Fibroblast of mammary gland (primary cell): ENCODE measurements around the gene FICD.
A peak's percentile ranks its signal among the peaks of the same experiment; 100 is the strongest.

Experiments
- DNase-seq: peaks from one replicate; pipeline ENCODE4 v3.0.0-alpha.2; 2010; ENCODE audit warnings: low read depth
- H3K4me3 ChIP-seq: 2 replicates; pipeline ENCODE4 v1.5.1; 2011; ENCODE audit warnings: low read depth, mild to moderate bottlenecking, low read length, moderate library complexity; ENCODE audit not compliant: control insufficient read depth
- TF ChIP-seq, protein P1 (sequence below): conservative IDR thresholded peaks from 2 replicates; pipeline ENCODE4 v1.5.1; 2011; ENCODE audit warnings: low read depth, low read length, inconsistent platforms; ENCODE audit not compliant: control insufficient read depth, insufficient read depth

The FICD gene

GRCh38 chr12:108538146-108538545 is 23.1 kb downstream of the FICD start:
- TF ChIP-seq, protein P1, sequence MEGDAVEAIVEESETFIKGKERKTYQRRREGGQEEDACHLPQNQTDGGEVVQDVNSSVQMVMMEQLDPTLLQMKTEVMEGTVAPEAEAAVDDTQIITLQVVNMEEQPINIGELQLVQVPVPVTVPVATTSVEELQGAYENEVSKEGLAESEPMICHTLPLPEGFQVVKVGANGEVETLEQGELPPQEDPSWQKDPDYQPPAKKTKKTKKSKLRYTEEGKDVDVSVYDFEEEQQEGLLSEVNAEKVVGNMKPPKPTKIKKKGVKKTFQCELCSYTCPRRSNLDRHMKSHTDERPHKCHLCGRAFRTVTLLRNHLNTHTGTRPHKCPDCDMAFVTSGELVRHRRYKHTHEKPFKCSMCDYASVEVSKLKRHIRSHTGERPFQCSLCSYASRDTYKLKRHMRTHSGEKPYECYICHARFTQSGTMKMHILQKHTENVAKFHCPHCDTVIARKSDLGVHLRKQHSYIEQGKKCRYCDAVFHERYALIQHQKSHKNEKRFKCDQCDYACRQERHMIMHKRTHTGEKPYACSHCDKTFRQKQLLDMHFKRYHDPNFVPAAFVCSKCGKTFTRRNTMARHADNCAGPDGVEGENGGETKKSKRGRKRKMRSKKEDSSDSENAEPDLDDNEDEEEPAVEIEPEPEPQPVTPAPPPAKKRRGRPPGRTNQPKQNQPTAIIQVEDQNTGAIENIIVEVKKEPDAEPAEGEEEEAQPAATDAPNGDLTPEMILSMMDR: no peak
- DNase-seq: no peak
- H3K4me3 ChIP-seq: no peak overlapping the region

GRCh38 chr12:108538616-108539195 is 23.6 kb downstream of the FICD start:
- TF ChIP-seq, protein P1: no peak
- H3K4me3 ChIP-seq: no peak overlapping the region
- no peak for DNase-seq

- H3K4me3 ChIP-seq: no peak overlapping the region
- TF ChIP-seq, protein P1: no peak
- no peak for DNase-seq
These were observed 27.2 kb downstream of the FICD start for GRCh38 chr12:108542320-108542719.

- TF ChIP-seq, protein P1: no peak
- no peak overlapping the region for H3K4me3 ChIP-seq
- DNase-seq: no peak
These were observed 28.6 kb downstream of the FICD start for GRCh38 chr12:108543652-108544051.

DNA sequence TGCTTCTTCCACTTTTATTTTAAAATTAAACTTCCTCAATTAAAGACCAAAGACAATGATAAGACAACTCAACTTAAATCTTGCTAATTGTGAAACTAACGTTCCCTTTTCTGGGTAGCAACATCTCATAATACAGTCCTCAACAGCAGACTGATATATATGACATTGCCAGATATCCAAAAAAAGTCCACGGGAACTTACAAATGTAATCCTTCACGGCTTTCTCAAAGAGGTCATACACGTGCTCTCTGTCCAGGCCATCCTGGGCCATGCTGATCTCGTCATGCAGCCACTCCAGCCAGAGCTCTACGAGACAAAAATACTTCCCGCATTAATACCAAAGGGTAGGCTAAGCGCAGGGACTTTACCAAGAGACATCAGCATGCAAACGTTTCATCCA is 32.6 kb downstream of the FICD start:
- TF ChIP-seq, protein P1: no peak
- no peak for DNase-seq
- H3K4me3 ChIP-seq: no peak overlapping the region

DNA sequence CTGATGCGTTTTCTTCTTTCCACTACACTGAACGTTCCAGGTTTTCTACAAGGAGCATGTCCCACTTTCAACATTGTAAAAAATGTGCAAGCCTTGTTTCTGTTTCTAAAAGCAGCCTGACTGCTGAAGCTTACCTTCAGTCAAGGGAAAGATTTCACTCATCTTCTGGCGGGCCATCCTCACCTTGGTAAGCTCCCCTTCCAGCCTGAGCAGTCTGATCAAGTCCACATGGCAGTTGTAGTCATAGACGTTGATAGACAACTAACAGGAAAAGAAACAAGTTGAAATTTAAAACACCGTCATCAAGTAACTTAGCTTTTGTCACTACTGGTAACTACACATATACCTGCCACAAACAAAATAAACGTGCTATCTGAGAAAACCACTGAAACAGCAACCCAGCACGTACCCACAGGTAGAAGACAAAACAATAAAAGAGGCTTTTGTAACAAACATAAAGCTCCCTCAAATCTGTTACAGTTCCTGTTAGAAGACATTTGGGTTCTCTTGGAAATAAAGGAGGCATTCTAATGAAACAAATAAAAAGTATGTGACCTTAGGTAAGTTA is 34.0 kb downstream of the FICD start:
- TF ChIP-seq, protein P1: no peak
- no peak for DNase-seq
- H3K4me3 ChIP-seq: no peak overlapping the region

DNA sequence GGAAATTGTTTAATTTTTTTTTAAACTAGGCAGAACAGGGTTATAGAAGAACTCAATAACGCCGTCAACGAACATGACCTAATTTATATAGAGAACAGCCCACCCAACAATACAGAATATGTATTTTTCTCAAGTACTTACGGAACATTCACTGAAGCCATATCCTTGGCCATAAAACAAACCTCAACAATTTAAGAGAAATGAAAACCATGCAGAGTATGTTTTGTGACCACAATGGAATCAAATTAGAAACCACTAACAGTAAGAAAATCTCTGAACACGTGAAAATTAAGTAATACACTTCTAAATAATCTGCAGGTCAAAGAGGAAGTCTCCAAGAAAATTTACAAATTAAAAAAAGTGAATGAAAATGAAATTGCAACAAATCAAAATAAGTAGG is 36.5 kb downstream of the FICD start:
- peak; percentile 55 for DNase-seq
- TF ChIP-seq, protein P1: no peak
- no peak overlapping the region for H3K4me3 ChIP-seq
